Measurements from ENCODE around the gene LDLRAP1. TPM values are rescaled to one million over a fixed set of nuclear protein-coding genes. Genes with fewer than 3 reads are reported as not detected.

The LDLRAP1 gene
- total and polyA plus RNA-seq, 4 donors, result 5.2 to 17.8 (median 13.3) TPM

DNA sequence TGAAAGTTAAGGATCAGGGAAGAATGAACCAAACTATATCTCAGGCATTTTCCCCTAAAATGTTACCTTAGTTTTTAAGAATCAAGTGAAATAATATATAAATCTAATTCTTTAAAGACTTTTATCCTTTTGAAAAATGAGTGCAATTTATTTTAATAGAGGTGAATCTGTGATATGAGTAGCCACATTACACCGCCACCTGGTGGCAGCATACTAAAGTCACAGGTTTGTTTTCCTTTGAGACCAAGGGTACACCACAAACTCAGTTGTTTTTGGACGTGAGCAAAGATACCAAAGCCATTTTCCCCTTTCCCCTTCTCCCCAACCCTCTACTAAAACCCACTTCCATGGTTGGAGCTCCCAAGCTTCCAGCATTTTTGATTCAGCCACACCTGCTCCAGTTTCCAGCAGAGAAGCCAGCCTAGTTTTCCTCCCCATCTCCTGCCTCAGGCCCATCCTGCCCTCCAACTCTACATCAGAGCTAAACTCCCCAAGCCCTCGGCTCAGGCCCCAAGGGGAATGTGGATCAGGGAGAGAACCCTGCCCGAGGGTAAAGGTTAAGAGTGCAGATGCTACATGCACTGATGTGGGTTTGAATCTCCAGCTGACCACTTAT is 22.9 kb upstream of the LDLRAP1 start:
- Histone ChIP-seq H3K9ac (ENCODE audit: low read depth in 1 of 2, low read length in 2 of 2) (no peak overlapping the region), H3K36me3 (ENCODE audit: control insufficient read depth in 4 of 4, insufficient read depth in 3 of 4, low read depth in 1 of 4, low read length in 3 of 4) (no peaks in the 10 kb centered on the region), H3K9me3 (ENCODE audit: control insufficient read depth in 4 of 4, low read length in 3 of 4) (peaks cover 0 to 3% (median 0%) of the 10 kb centered on the region in 4 donors), H3K4me1 (ENCODE audit: control insufficient read depth in 4 of 4, insufficient read depth in 4 of 4, low read length in 3 of 4) (no peaks in the 10 kb centered on the region), H3K27me3 (ENCODE audit: control insufficient read depth in 4 of 4, insufficient read depth in 4 of 4, low read length in 3 of 4) (no peaks in the 10 kb centered on the region), H3K27ac (ENCODE audit: low read depth in 1 of 2, low read length in 2 of 2) (no peak overlapping the region), H3K4me3 (ENCODE audit: low read depth in 1 of 3, low read length in 3 of 3) (no peak overlapping the region)
- peak; percentile 72 for DNase-seq (ENCODE audit: low spot score)
- TF ChIP-seq FOXA1 (IDR thresholded peaks at IDR 0.05) (no peak), RAD21 (IDR thresholded peaks at IDR 0.05) (peak; percentile 84 to 85)
- TF ChIP-seq, protein P1, sequence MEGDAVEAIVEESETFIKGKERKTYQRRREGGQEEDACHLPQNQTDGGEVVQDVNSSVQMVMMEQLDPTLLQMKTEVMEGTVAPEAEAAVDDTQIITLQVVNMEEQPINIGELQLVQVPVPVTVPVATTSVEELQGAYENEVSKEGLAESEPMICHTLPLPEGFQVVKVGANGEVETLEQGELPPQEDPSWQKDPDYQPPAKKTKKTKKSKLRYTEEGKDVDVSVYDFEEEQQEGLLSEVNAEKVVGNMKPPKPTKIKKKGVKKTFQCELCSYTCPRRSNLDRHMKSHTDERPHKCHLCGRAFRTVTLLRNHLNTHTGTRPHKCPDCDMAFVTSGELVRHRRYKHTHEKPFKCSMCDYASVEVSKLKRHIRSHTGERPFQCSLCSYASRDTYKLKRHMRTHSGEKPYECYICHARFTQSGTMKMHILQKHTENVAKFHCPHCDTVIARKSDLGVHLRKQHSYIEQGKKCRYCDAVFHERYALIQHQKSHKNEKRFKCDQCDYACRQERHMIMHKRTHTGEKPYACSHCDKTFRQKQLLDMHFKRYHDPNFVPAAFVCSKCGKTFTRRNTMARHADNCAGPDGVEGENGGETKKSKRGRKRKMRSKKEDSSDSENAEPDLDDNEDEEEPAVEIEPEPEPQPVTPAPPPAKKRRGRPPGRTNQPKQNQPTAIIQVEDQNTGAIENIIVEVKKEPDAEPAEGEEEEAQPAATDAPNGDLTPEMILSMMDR (IDR thresholded peaks at IDR 0.05; ENCODE audit: low read depth, low read length, missing input control), result peak; percentile 80
- 9% methylated on average over 4 of the region's 4 CpGs for WGBS

GRCh38 chr1:25522031-25522655 is 21.3 kb upstream of the LDLRAP1 start:
- Histone ChIP-seq H3K4me3 (ENCODE audit: low read depth in 1 of 3, low read length in 3 of 3) (no peak overlapping the region), H3K36me3 (ENCODE audit: control insufficient read depth in 4 of 4, insufficient read depth in 3 of 4, low read depth in 1 of 4, low read length in 3 of 4) (no peaks in the 10 kb centered on the region), H3K9ac (ENCODE audit: low read depth in 1 of 2, low read length in 2 of 2) (no peak overlapping the region), H3K4me1 (ENCODE audit: control insufficient read depth in 4 of 4, insufficient read depth in 4 of 4, low read length in 3 of 4) (no peaks in the 10 kb centered on the region), H3K9me3 (ENCODE audit: control insufficient read depth in 4 of 4, low read length in 3 of 4) (peaks cover 0 to 3% (median 0%) of the 10 kb centered on the region in 4 donors), H3K27ac (ENCODE audit: low read depth in 1 of 2, low read length in 2 of 2) (no peak overlapping the region), H3K27me3 (ENCODE audit: control insufficient read depth in 4 of 4, insufficient read depth in 4 of 4, low read length in 3 of 4) (no peaks in the 10 kb centered on the region)
- no peak for TF ChIP-seq ZBTB33 (IDR thresholded peaks at IDR 0.05)
- 87% methylated on average over 5 of the region's 5 CpGs for WGBS
- DNase-seq (ENCODE audit: low spot score), result no peak

GRCh38 chr1:25523542-25523941 is 19.9 kb upstream of the LDLRAP1 start:
- H3K36me3 ChIP-seq (ENCODE audit: control insufficient read depth in 4 of 4, insufficient read depth in 3 of 4, low read depth in 1 of 4, low read length in 3 of 4), result no peaks in the 10 kb centered on the region
- TF ChIP-seq HNF4A (conservative IDR thresholded peaks at IDR 0.05) (no peak), RAD21 (IDR thresholded peaks at IDR 0.05) (peak in 1 of 2 donors; percentile 27)
- TF ChIP-seq, protein P1 (IDR thresholded peaks at IDR 0.05; ENCODE audit: low read depth, low read length, missing input control), result no peak
- H3K9ac ChIP-seq (ENCODE audit: low read depth in 1 of 2, low read length in 2 of 2), result no peak overlapping the region
- H3K4me1 ChIP-seq (ENCODE audit: control insufficient read depth in 4 of 4, insufficient read depth in 4 of 4, low read length in 3 of 4), result no peaks in the 10 kb centered on the region
- no peak overlapping the region for H3K4me3 ChIP-seq (ENCODE audit: low read depth in 1 of 3, low read length in 3 of 3)
- no peak overlapping the region for H3K27ac ChIP-seq (ENCODE audit: low read depth in 1 of 2, low read length in 2 of 2)
- H3K27me3 ChIP-seq (ENCODE audit: control insufficient read depth in 4 of 4, insufficient read depth in 4 of 4, low read length in 3 of 4), result no peaks in the 10 kb centered on the region
- WGBS, result 85% methylated on average over 10 of the region's 10 CpGs
- no peak for DNase-seq (ENCODE audit: low spot score)
- H3K9me3 ChIP-seq (ENCODE audit: control insufficient read depth in 4 of 4, low read length in 3 of 4), result peaks cover 0 to 3% (median 0%) of the 10 kb centered on the region in 4 donors

Data from liver (tissue), 9 donors.